ENCODE measurements around the gene HMGCL.

- TF ChIP-seq TCF7L2 (IDR thresholded peaks at IDR 0.05; ENCODE audit: low read depth, low read length) (no peak), CTCF (IDR thresholded peaks at IDR 0.05) (peak; percentile 66), POLR2AphosphoS5 (IDR thresholded peaks at IDR 0.05; ENCODE audit: low read depth, low read length) (no peak)
These were observed 29.3 kb upstream of the HMGCL start for GRCh38 chr1:23854568-23854967.
